SIG-M5 treated with dmso at 0.1 percent for 504 hours (cell line): ENCODE measurements around the gene SLC25A40.
"Not testable (repeated sequence)": the region's sequence is repeated elsewhere in the genome, so short reads cannot be mapped to it uniquely, and the experiment has no call there.

Experiments
- DNase-seq: peaks from one replicate; lab custom pipeline; 2025; ENCODE audit not compliant: unreplicated experiment; lab: John Stamatoyannopoulos, UW

Gene SLC25A40

DNA sequence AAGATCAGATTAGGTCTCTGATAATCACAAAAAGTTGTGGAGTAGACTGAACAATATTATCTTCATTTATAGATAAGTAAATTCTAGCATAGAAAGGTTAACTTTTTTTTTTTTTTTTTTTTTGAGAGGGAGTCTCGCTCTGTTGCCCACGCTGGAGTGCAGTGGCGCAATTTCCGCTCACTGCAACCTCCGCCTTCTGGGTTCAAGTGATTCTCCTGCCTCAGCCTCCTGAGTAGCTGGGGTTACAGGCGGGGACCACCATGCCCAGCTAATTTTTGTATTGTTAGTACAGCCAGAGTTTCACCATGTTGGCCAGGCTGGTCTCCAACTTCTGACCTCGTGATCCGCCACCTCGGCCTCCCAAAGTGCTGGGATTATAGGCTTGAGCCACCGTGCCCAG, 2.8 kb downstream of the SLC25A40 start:
- DNase-seq = not testable (repeated sequence)

GRCh38 chr7:87872346-87872745, 3.8 kb downstream of the SLC25A40 start:
- no peak for DNase-seq

GRCh38 chr7:87870471-87870870, 5.7 kb downstream of the SLC25A40 start:
- DNase-seq = no peak

GRCh38 chr7:87866533-87866932, 9.6 kb downstream of the SLC25A40 start:
- not testable (repeated sequence) for DNase-seq

DNA sequence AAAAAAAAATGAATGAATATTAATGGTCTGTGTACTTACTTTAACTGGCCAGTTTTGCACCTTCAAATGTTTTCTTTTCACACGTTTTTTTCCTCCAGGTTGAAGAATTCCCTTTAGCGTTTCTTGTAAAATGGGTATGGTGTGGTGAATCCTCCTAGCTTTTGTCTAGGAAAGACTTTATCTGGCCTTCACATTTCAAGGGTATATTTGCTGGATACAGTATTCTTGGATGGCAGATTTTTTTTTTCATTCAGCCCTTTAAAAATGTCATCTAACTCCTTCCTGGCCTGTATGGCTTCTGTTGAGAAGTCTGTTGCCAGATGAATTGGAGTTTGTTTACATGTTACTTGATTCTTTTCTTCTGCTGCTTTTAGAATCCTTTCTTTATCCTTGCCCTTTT, 10.1 kb downstream of the SLC25A40 start:
- DNase-seq = no peak

DNA sequence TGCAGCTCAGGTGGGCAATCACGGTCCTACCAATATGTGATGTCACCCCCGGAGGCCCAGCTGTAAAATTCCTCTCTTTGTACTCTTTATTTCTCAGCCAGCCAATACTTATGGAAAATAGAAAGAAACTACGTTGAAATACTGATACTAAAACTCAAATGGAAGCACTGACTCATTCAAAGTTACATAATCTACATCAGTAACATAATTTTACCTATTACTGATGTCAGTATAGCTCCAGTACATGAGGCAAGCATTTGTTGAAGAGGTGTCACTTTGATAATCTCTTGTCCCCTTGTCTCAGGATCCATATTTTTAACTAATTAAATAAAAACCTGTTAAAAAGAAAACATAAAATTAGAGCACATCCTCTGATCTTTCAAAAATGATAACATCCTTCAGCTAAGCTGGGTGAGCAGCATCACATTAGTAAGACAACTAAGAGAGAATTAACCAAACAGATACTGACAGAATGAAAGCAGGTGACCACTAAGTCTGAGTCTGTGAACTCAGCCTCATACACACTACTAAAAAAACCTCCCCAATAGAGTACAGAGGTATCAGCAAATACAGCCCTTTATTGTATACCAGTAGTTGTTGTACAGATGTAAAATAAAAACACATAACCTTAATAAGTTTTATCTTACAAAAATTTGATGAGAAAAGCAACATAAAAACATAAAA, 17.6 kb downstream of the SLC25A40 start:
- DNase-seq = peak; percentile 31

DNA sequence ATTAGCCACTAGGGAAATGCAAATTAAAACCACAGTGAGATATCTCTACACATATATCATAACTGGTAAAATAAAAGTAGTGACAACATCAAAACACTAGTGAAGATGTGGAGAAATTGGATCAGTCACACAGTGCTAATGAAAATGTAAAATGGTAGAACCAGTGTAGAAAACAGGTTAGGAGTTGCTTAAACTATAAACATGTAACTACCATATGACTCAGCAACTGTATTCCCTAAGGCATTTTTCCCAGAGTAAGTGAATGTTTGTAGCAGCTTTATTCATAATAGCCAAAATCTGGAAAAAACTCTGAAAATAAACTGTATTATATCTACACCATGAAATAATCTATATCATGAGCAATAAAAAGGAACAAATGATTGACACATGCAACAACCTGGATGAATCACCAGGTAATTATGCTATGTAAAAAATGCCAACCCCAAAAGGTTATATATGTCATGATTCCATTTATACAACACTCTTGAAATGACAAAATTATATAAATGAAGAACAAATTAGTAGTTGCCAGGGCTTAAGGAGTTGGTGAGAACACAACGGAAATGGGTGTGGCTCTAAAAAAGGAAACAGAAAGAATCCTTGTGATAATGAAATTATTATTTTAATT, 22.8 kb downstream of the SLC25A40 start:
- DNase-seq = no peak

DNA sequence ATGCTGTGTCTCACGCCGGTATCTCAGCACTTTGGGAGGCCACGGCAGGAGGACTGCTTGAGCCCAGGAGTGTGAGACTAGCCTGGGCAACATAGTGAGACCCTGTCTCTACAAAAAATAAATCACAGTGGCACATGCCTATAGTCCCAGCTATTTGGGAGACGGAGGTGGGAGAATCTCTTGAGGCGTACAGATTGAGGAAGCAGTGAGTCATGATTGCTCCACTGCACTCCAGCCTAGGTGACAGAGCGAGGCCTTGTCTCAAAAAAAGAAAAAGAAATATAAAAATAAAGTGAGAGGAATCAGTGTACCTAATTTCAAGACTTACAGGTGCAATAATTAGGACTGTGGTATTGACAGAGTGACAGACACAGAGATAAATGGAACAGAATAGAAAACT, 23.9 kb downstream of the SLC25A40 start:
- DNase-seq = no peak

GRCh38 chr7:87850836-87851593, 25.1 kb downstream of the SLC25A40 start:
- no peak for DNase-seq

GRCh38 chr7:87837597-87837996, 38.6 kb downstream of the SLC25A40 start:
- no peak for DNase-seq

- DNase-seq = no peak
Observed at GRCh38 chr7:87833130-87833529, 43.0 kb downstream of the SLC25A40 start.

- no peak for DNase-seq
Observed at GRCh38 chr7:87831097-87831496, 45.1 kb downstream of the SLC25A40 start.

GRCh38 chr7:87828383-87828782, 47.8 kb downstream of the SLC25A40 start:
- DNase-seq = not testable (repeated sequence)

DNA sequence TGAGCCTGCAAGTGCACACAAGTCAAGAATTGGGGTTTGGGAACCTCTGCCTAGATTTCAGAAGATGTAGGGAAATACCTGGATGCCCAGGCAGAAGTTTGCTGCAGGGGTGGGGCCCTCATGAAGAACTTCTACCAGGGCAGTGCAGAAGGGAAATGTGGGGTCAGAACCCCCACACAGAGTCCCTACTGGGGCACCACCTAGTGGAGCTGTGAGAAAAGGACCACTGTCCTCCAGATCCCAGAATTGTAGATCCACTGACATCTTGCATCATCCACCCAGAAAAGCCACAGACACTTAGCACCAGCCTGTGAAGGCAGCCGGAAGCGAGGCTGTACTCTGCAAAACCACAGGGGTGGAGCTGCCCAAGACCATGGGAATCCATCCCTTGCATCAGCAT, 50.8 kb downstream of the SLC25A40 start:
- DNase-seq = not testable (repeated sequence)

- DNase-seq = not testable (repeated sequence)
Observed at GRCh38 chr7:87822056-87822455, 54.1 kb downstream of the SLC25A40 start.

- no peak for DNase-seq
Observed at GRCh38 chr7:87818336-87818735, 57.8 kb downstream of the SLC25A40 start.

DNA sequence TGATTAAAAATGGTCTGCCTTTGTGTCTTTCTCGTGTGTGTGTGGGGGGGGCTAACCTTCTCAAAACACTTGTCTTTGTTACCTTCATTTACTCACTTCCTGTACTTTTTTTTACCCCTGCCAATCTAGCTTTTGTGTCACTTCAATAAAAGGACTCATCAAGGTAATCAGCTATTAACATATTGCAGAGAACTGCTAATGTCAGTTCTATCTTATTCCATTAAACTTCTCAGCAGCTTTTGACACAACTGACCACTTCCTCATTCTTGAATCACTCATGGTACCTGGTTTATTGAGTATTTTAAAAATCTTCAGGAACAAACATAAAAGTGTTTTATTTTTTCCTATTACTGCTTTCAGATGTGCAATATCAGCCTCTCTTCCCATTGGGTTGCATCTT, 59.8 kb downstream of the SLC25A40 start:
- peak; percentile 1 for DNase-seq

DNA sequence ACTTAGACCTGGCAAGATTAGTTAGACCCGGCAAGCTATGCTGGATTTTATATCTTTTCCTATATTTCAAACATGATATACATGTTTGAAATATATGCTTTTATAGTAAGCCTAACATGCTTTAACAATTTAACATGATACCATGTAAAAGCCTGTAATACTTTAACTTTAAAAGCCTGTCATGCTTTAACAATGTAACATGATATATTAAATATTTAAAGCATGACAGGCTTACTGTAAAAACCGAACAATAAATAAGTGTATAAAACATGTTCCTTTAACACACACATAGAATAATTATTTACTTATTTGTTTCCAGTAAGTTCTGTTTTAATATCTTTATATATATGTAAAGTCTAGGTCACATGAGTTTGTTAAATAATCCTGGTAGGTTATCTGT, 65.4 kb downstream of the SLC25A40 start:
- DNase-seq = no peak

DNA sequence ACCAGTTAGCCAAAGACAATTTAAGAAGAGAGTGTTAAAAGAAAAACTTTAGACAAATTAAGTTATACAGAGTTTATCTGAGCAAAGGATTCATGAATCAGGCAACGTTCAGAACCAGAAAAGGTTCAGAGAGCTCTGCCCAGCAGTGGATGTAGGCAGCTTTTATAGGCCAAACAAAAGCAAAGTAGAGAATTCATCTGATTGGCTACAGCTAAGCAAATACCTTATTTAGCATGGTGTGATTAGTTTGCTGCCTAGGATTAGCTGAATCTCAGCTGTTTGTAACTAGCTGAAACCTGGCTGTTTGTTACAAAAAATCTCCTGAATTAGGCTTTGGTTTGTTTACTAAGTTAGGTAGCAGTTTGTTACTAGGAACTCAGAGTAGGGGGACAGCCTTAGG, 66.0 kb downstream of the SLC25A40 start:
- no peak for DNase-seq

DNA sequence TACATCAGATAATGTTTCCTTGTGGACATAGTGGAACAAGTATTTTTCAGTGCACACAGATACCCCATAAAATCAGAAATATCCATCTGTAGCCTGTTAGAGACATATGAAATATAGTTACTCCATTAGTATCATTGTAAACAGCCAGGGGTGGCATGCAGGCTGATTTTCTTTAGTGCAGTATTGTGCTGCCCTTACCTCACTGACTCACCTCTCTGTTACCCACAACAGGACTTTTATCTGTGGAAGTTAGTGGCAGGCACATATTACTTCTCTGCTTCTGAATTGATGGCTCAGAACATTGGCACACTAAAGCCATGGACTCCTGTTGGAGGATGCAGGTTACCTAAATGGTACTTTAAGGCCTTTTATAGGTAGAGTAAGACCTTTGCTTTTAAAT, 70.0 kb downstream of the SLC25A40 start:
- DNase-seq = no peak

GRCh38 chr7:87797798-87798403, 78.3 kb downstream of the SLC25A40 start:
- DNase-seq = peak; percentile 62

GRCh38 chr7:87797395-87797794, 78.8 kb downstream of the SLC25A40 start:
- DNase-seq = no peak
